Measurements from ENCODE around the gene SERPINB12.

- TF ChIP-seq CTCF (conservative IDR thresholded peaks at IDR 0.05; ENCODE audit: low read depth, low read length) = peak; percentile 65
- TF ChIP-seq EZH2 (IDR thresholded peaks at IDR 0.05; ENCODE audit: borderline replicate concordance, low read depth, low read length, poor library complexity, severe bottlenecking) = no peak
Measured at GRCh38 chr18:63511285-63511684, 30.9 kb upstream of the SERPINB12 start.
